Thyroid gland (tissue), 4 donors: ENCODE results near the gene PPARG. TPM values are rescaled to one million over a fixed set of nuclear protein-coding genes. Genes with fewer than 3 reads are reported as not detected.
A peak's percentile ranks its signal among the peaks of the same experiment; 100 is the strongest.

ENCODE experiments used
- DNase-seq, 2 donors: peaks; one replicate each; pipeline ENCODE4 v3.0.0-alpha.2; 2019
- H3K27ac ChIP-seq, 3 donors: fragments of 200-600 bp; sonication (generic); 1 replicate in 2 of 3; 2 replicates in 1 of 3; pipeline ENCODE4 v1.5.1; 2016 to 2019; ENCODE audit warnings: mild to moderate bottlenecking in 1 of 3, moderate library complexity in 1 of 3
- H3K27me3 ChIP-seq: fragments of 200-600 bp; sonication (generic); one replicate; pipeline ENCODE4 v1.5.1; 2019
- H3K36me3 ChIP-seq, 2 donors: fragments of 200-600 bp; sonication (generic); one replicate each; pipeline ENCODE4 v1.5.1; 2016 to 2019
- H3K4me1 ChIP-seq, 2 donors: fragments of 200-600 bp; sonication (generic); one replicate each; pipeline ENCODE4 v1.5.1; 2017 to 2019
- H3K4me3 ChIP-seq, 3 donors: fragments of 200-600 bp; sonication (generic); replicated peaks in 1 of 3; 1 replicate in 2 of 3; 2 replicates in 1 of 3; pipeline ENCODE4 v1.5.1; 2016; ENCODE audit warnings: mild to moderate bottlenecking in 1 of 3
- H3K9me3 ChIP-seq: fragments of 200-600 bp; sonication (generic); one replicate; pipeline ENCODE4 v1.5.1; 2017
- CTCF ChIP-seq, 6 experiments: fragments of 200-600 bp in 3 of 6; fragments of 450-650 bp in 3 of 6; sonication (generic) in 3 of 6; IDR thresholded peaks; one replicate each; pipeline ENCODE4 v1.5.1; 2016 to 2019; ENCODE audit warnings: antibody characterized with exemption in 6 of 6, mild to moderate bottlenecking in 2 of 6, inconsistent platforms in 1 of 6, moderate library complexity in 1 of 6
- POLR2A ChIP-seq, 2 donors: fragments of 450-650 bp; IDR thresholded peaks; one replicate each; pipeline ENCODE4 v1.6.1; 2017; ENCODE audit warnings: antibody characterized with exemption in 2 of 2, mild to moderate bottlenecking in 2 of 2, moderate library complexity in 1 of 2
- WGBS, 2 donors: methylation state at CpG; one replicate each; pipeline ENCODE4 v1.1.5; 2017; 5-methylcytosine and 5-hydroxymethylcytosine counted together
- intact Hi-C: fragments of 100-400 bp; cut with DNase I; formaldehyde crosslinking; loops from one replicate; pipeline ENCODE4 v1.15.1; 2023
- total RNA-seq, 4 donors: library from RNA; depleted of rRNA; stranded (reverse); fragments of >200 nt; gene quantifications; one replicate each; pipeline ENCODE4 v1.2.3, GENCODE V29; 2016

Gene PPARG
- total RNA-seq, 4 donors from 2014 or later: 20.0 to 27.3 (median 23.7) TPM

DNA sequence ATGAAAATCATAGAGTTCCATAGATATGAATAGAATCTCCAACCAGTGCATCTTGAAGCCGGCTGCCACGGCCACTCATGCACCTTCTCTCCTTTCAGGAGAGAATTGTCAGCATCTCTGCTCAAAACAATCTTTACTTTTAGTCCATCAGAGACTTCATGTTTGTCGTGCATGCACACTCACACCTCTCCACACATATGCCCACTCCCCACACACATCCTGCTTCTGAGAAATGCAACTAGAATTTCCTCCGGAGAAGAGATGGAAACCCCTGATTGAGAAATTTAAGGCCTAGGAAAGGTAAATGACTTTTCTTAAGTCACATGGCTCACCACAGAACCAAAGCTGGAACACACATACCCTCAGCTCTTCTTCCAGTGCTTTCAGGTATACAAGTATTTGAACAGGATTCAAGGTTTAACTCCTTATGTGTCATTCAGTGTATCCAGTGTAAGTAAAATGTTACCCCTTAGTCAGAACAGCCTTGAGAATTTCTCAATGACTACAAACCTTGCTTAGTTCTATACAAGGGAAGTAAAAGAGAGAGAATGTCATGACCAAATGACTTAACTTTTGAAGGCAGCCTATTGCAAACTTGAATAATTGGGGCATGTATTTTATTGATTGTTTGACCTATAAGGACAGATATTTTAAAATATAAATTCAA, 126.3 kb downstream of the PPARG start:
- Histone ChIP-seq H3K9me3 (no peaks in the 10 kb centered on the region), H3K27ac (no peak overlapping the region), H3K36me3 (no peaks in the 10 kb centered on the region), H3K4me1 (no peaks in the 10 kb centered on the region), H3K27me3 (no peaks in the 10 kb centered on the region), H3K4me3 (no peak overlapping the region)
- TF ChIP-seq POLR2A (IDR thresholded peaks at IDR 0.05) (no peak), CTCF (IDR thresholded peaks at IDR 0.05) (no peak)
- DNase-seq: no peak
- intact Hi-C loops: no loop called here
- WGBS, 2 donors: 86 to 87% methylated on average over 4 of the region's 4 CpGs

DNA sequence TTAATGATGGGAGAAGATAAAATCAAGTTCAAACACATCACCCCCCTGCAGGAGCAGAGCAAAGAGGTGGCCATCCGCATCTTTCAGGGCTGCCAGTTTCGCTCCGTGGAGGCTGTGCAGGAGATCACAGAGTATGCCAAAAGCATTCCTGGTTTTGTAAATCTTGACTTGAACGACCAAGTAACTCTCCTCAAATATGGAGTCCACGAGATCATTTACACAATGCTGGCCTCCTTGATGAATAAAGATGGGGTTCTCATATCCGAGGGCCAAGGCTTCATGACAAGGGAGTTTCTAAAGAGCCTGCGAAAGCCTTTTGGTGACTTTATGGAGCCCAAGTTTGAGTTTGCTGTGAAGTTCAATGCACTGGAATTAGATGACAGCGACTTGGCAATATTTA, 127.9 kb downstream of the PPARG start:
- WGBS, 2 donors: 91 to 92% methylated on average over 8 of the region's 8 CpGs
- intact Hi-C loops: no loop called here
- Histone ChIP-seq H3K27me3 (no peaks in the 10 kb centered on the region), H3K27ac (no peak overlapping the region), H3K4me1 (peaks cover 0 to 6% of the 10 kb centered on the region in 2 donors), H3K4me3 (no peak overlapping the region), H3K36me3 (no peaks in the 10 kb centered on the region), H3K9me3 (no peaks in the 10 kb centered on the region)
- TF ChIP-seq POLR2A (IDR thresholded peaks at IDR 0.05) (no peak), CTCF (IDR thresholded peaks at IDR 0.05) (no peak)
- no peak for DNase-seq

- no peak overlapping the region for H3K27ac ChIP-seq
- H3K27me3 ChIP-seq: no peaks in the 10 kb centered on the region
- peaks cover 0 to 14% of the 10 kb centered on the region in 2 donors for H3K4me1 ChIP-seq
- no peak overlapping the region for H3K4me3 ChIP-seq
- no peaks in the 10 kb centered on the region for H3K36me3 ChIP-seq
- intact Hi-C loops: no loop called here
- 85 to 87% methylated on average over 3 of the region's 3 CpGs for WGBS, 2 donors
- no peak for DNase-seq
- no peak for TF ChIP-seq CTCF (IDR thresholded peaks at IDR 0.05)
- TF ChIP-seq POLR2A (IDR thresholded peaks at IDR 0.05): no peak
- no peaks in the 10 kb centered on the region for H3K9me3 ChIP-seq
These were observed 131.5 kb downstream of the PPARG start for GRCh38 chr3:12420393-12420792.

DNA sequence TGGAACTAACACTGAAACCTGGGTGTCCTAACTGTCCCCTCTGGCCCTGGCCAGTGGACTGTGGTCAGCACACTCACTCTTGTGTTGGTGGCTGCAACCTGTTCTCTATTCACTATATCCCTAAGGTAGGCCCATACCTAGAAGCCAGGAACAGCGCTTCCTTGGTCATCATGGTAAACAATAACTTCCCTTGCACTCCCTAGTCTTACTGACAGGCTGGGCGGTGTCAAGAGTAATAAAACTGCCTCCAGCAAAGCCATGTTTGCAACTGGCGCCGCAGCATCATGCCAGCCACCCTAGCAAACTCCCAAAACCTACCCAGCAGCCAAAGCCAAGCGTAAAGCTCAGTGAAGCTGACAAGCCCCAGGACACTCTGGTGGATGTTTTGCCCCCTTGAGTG, 132.3 kb downstream of the PPARG start:
- intact Hi-C loops: no loop called here
- H3K27ac ChIP-seq: no peak overlapping the region

More for the DNA sequence above, 132.3 kb downstream of the PPARG start:
- Histone ChIP-seq H3K36me3 (no peaks in the 10 kb centered on the region), H3K4me1 (peaks cover 0 to 14% of the 10 kb centered on the region in 2 donors), H3K9me3 (no peaks in the 10 kb centered on the region), H3K27me3 (no peaks in the 10 kb centered on the region), H3K4me3 (no peak overlapping the region)
- DNase-seq: peak in 1 of 2 donors; percentile 18
- no peak for TF ChIP-seq CTCF (IDR thresholded peaks at IDR 0.05)
- TF ChIP-seq POLR2A (IDR thresholded peaks at IDR 0.05): no peak
- 70 to 77% methylated on average over 5 of the region's 5 CpGs for WGBS, 2 donors
